K562 (cell line): ENCODE results near the gene ADGRG4. TPM values are rescaled to one million over a fixed set of nuclear protein-coding genes. Genes with fewer than 3 reads are reported as not detected.

Experiments used
- ATAC-seq: fragments of 200-7000 bp; cut with Tn5 transposase; 3 replicates; pipeline ENCODE4 v1.9.1; 2020; ENCODE audit warnings: moderate library complexity
- BruUV-seq: library from RNA; stranded (reverse); fragments of 400-500 nt; replicated peaks from 2 replicates; lab custom pipeline; 2021; lab: Mats Ljungman, UMichigan
- CTCF ChIA-PET: fragments of 300-600 bp; formaldehyde crosslinking; extraction: SDS; loops from one replicate; lab custom pipeline; 2021; ENCODE audit warnings: low intra/inter-chr PET ratio; lab: Yijun Ruan, JAX
- POLR2A ChIA-PET: fragments of 300-600, 350-650 bp; sonication (Branson Sonifier 250); formaldehyde crosslinking; extraction: SDS; loops from one replicate; lab custom pipeline; 2021; ENCODE audit warnings: antibody characterized with exemption, inconsistent platforms; lab: Yijun Ruan, JAX
- DNase-seq, 4 experiments: peaks; one replicate each; pipeline versions ENCODE4 v3.0.0 to v3.0.0-alpha.2; 2011 to 2018; ENCODE audit warnings: low spot score in 3 of 4, mixed read lengths in 3 of 4; ENCODE audit errors: extremely low read depth in 1 of 4
- FAIRE-seq: peaks from 2 replicates; lab custom pipeline; 2011; peaks lifted over from hg19 to GRCh38; lab: Jason Lieb, UNC
- H2AFZ ChIP-seq: 2 replicates; pipeline ENCODE4 v1.6.0; 2011; ENCODE audit warnings: low read depth, low read length, control low read depth, inconsistent platforms
- H3K27ac ChIP-seq: fragments of 200-600 bp; 3 replicates; pipeline ENCODE4 v1.8.0; 2011; ENCODE audit warnings: low read depth, mild to moderate bottlenecking, control low read depth, inconsistent platforms, low read length, moderate library complexity, mixed read lengths; ENCODE audit errors: extremely low read depth
- H3K27me3 ChIP-seq, 2 experiments: fragments of 300-600 bp in 1 of 2; 2 replicates in 1 of 2; 3 replicates in 1 of 2; pipeline versions ENCODE4 v1.6.0 to v1.8.0; 2011; ENCODE audit warnings: inconsistent platforms in 2 of 2, low read length in 2 of 2, mild to moderate bottlenecking in 1 of 2, mixed read lengths in 1 of 2, moderate library complexity in 1 of 2; ENCODE audit not compliant: control insufficient read depth in 2 of 2, insufficient read depth in 2 of 2
- H3K36me3 ChIP-seq: fragments of 300-600 bp; 3 replicates; pipeline ENCODE4 v1.8.0; 2011; ENCODE audit warnings: mild to moderate bottlenecking, low read length, inconsistent platforms; ENCODE audit not compliant: control insufficient read depth, insufficient read depth
- H3K4me1 ChIP-seq, 2 experiments: fragments of 200-600 bp in 1 of 2; replicated peaks in 1 of 2; 2 replicates in 1 of 2; 3 replicates in 1 of 2; pipeline versions ENCODE4 v1.5.1 to v1.8.0; 2011; ENCODE audit warnings: inconsistent platforms in 2 of 2, low read length in 2 of 2, mild to moderate bottlenecking in 1 of 2, mixed read lengths in 1 of 2, moderate library complexity in 1 of 2; ENCODE audit not compliant: control insufficient read depth in 2 of 2, insufficient read depth in 2 of 2
- H3K4me2 ChIP-seq: 2 replicates; pipeline ENCODE4 v1.6.1; 2011; ENCODE audit warnings: low read length, control low read depth, inconsistent platforms, mixed read lengths; ENCODE audit not compliant: insufficient read depth
- H3K4me3 ChIP-seq: fragments of 200-600 bp; sonication (generic), shearing (Covaris generic); 2 replicates; pipeline ENCODE4 v1.5.1; 2016; ENCODE audit warnings: control low read depth, inconsistent platforms
- H3K79me2 ChIP-seq: fragments of 200-600 bp; 3 replicates; pipeline ENCODE4 v1.8.0; 2011; ENCODE audit warnings: low read length, inconsistent platforms; ENCODE audit not compliant: control insufficient read depth, insufficient read depth
- H3K9ac ChIP-seq, 2 experiments: 2 replicates each; pipeline versions ENCODE4 v1.6.0 to v1.6.1; 2011; ENCODE audit warnings: low read depth in 2 of 2, low read length in 2 of 2, control low read depth in 1 of 2, inconsistent platforms in 1 of 2, mild to moderate bottlenecking in 1 of 2, mixed read lengths in 1 of 2; ENCODE audit not compliant: insufficient read depth in 1 of 2
- H3K9me1 ChIP-seq: one replicate; pipeline ENCODE4 v1.6.0; 2011; ENCODE audit warnings: inconsistent platforms, mild to moderate bottlenecking, low read length, moderate library complexity; ENCODE audit not compliant: control insufficient read depth, insufficient read depth
- H3K9me3 ChIP-seq: replicated peaks from 2 replicates; pipeline ENCODE4 v1.5.1; 2011; ENCODE audit warnings: low read depth, low read length, inconsistent platforms; ENCODE audit not compliant: control insufficient read depth, insufficient read depth
- H4K20me1 ChIP-seq: replicated peaks from 2 replicates; pipeline ENCODE4 v1.6.1; 2011; ENCODE audit warnings: low read length, inconsistent platforms, mixed read lengths; ENCODE audit not compliant: control insufficient read depth, insufficient read depth
- CBX8 ChIP-seq: fragments of 200-600 bp; sonication (generic); IDR thresholded peaks from 2 replicates; pipeline ENCODE4 v1.6.1; 2012; ENCODE audit warnings: borderline replicate concordance, mixed run types, low read depth, mild to moderate bottlenecking, moderate library complexity, mixed read lengths, low read length, control low read depth, inconsistent platforms; ENCODE audit not compliant: poor library complexity, severe bottlenecking; ENCODE audit errors: extremely low read depth
- ERF ChIP-seq: fragments of 450-650 bp; formaldehyde crosslinking; IDR thresholded peaks from 2 replicates; pipeline ENCODE4 v1.4.0; 2020; ENCODE audit warnings: mild to moderate bottlenecking, mixed read lengths
- FOXO4 ChIP-seq: fragments of 450-650 bp; formaldehyde crosslinking; IDR thresholded peaks from 2 replicates; pipeline ENCODE4 v1.4.0; 2020; ENCODE audit warnings: mild to moderate bottlenecking, moderate library complexity
- GATAD2A ChIP-seq: fragments of 450-650 bp; IDR thresholded peaks from 2 replicates; pipeline ENCODE4 v1.6.1; 2017
- KLF10 ChIP-seq: fragments of 250-450 bp; sonication (Bioruptor Pico); IDR thresholded peaks from 2 replicates; pipeline ENCODE4 v1.6.1; 2021; ENCODE audit warnings: matching md5 sums
- MCM2 ChIP-seq: fragments of 450-650 bp; IDR thresholded peaks from 2 replicates; pipeline ENCODE4 v1.6.1; 2017; ENCODE audit warnings: low read depth, mild to moderate bottlenecking
- POLR3A ChIP-seq: IDR thresholded peaks from 2 replicates; pipeline ENCODE4 v1.6.1; 2011; ENCODE audit warnings: borderline replicate concordance, mild to moderate bottlenecking, moderate library complexity; ENCODE audit not compliant: insufficient read length, insufficient read depth; ENCODE audit errors: extremely low read depth
- PYGO2 ChIP-seq: fragments of 450-650 bp; IDR thresholded peaks from 2 replicates; pipeline ENCODE4 v1.6.1; 2016; ENCODE audit warnings: mild to moderate bottlenecking, missing genetic modification characterization, moderate library complexity, missing compliant biosample characterization
- SAP30 ChIP-seq: fragments of 200-600 bp; sonication (generic); IDR thresholded peaks from 2 replicates; pipeline ENCODE4 v1.6.1; 2012; ENCODE audit warnings: borderline replicate concordance, low read depth, mild to moderate bottlenecking, moderate library complexity, low read length, control low read depth, inconsistent platforms; ENCODE audit not compliant: insufficient read depth, poor library complexity, severe bottlenecking
- SNRNP70 ChIP-seq: fragments of 200-400 bp; formaldehyde crosslinking; optimal IDR thresholded peaks from 2 replicates; pipeline ENCODE3; 2017; ENCODE audit warnings: low read depth, low read length
- ZNF280A ChIP-seq: fragments of 450-650 bp; IDR thresholded peaks from 2 replicates; pipeline ENCODE4 v1.6.1; 2018; ENCODE audit warnings: mild to moderate bottlenecking, low read depth; ENCODE audit not compliant: partially characterized antibody
- WGBS: fragments of 100-300 bp; shearing (Covaris generic); methylation state at CpG from one replicate; pipeline ENCODE4 v1.1.6; 2016; ENCODE audit warnings: low coverage, mixed read lengths; ENCODE audit not compliant: insufficient coverage; ENCODE audit errors: missing lambda C conversion rate; 5-methylcytosine and 5-hydroxymethylcytosine counted together
- in situ Hi-C: fragments of 300-500 bp; cut with MboI; formaldehyde crosslinking; loops from 4 replicates; pipeline ENCODE4 v1.15.0; 2018; ENCODE audit warnings: inconsistent platforms, mixed read lengths
- intact Hi-C: fragments of 100-400 bp; cut with micrococcal nuclease; formaldehyde crosslinking; loops from 2 replicates; pipeline ENCODE4 v1.14.2; 2022
- polyA plus RNA-seq, 8 experiments: library from polyadenylated mRNA; depleted of rRNA in 4 of 8; stranded (reverse) in 5 of 8; unstranded in 3 of 8; fragments of >200 nt; fragmentation: Nextera tagmentation in 2 of 8; fragmentation: Illumina TruSeq in 1 of 8; extraction: Ambion mirVana in 2 of 8; extraction: Trizol in 1 of 8; gene quantifications; 2 replicates each; pipeline versions ENCODE4 v1.2.1 to v1.2.3, GENCODE V29; 2011 to 2014; ENCODE audit warnings: inconsistent platforms in 1 of 8, missing spikeins in 1 of 8
- total RNA-seq, 7 experiments: library from RNA; depleted of rRNA in 6 of 7; stranded (reverse); fragments of >200 nt in 6 of 7; fragmentation: Illumina TruSeq in 2 of 7; extraction: Trizol in 2 of 7; gene quantifications; 2 replicates each; pipeline versions ENCODE4 v1.2.1 to v1.2.3, GENCODE V29; 2011 to 2021; ENCODE audit warnings: low replicate concordance in 1 of 7

The ADGRG4 gene
- total and polyA plus RNA-seq, 9 of the 15 experiments (the other 6 are each of a cell fraction or from before 2014, with no cell fraction given): not detected

GRCh38 chrX:136405126-136405525, 104.4 kb downstream of the ADGRG4 start:
- FAIRE-seq: no peak
- no peaks in the 10 kb centered on the region for H3K9me3 ChIP-seq
- no peak for DNase-seq
- peak; percentile 44 for TF ChIP-seq CBX8
- TF ChIP-seq MCM2: no peak
- in situ Hi-C loops (no loop called here), intact Hi-C loops (loop anchor here (10.0 kb wide), 1 partner anchor 170 kb away; no protein-coding TSS in a partner anchor)
- no TSS peak for BruUV-seq
- no peak overlapping the region for H3K4me2 ChIP-seq
- WGBS: 0% methylated on average over 6 of the region's 8 CpGs
- H3K36me3 ChIP-seq: no peaks in the 10 kb centered on the region
- ChIA-PET CTCF (no interaction called here), POLR2A (interaction anchor here (0.5 kb wide), 1 partner anchor 1159 kb away, joined by 3 read pairs; no protein-coding TSS in a partner anchor)
- no peak overlapping the region for H3K27ac ChIP-seq
- no peak overlapping the region for H3K9ac ChIP-seq
- H3K27me3 ChIP-seq: peaks cover 0 to 3% of the 10 kb centered on the region in 2 experiments; a peak in 2 of 5 replicates
- no peaks in the 10 kb centered on the region for H3K79me2 ChIP-seq
- H3K4me3 ChIP-seq: no peak overlapping the region
- H2AFZ ChIP-seq: no peak overlapping the region
- ATAC-seq: no peak
- no peaks in the 10 kb centered on the region for H3K4me1 ChIP-seq
- H4K20me1 ChIP-seq: no peaks in the 10 kb centered on the region
- no peaks in the 10 kb centered on the region for H3K9me1 ChIP-seq

GRCh38 chrX:136417806-136418205, 117.0 kb downstream of the ADGRG4 start:
- CTCF ChIA-PET: no interaction called here
- Histone ChIP-seq H3K4me3 (no peak overlapping the region), H4K20me1 (no peaks in the 10 kb centered on the region), H3K9me3 (no peaks in the 10 kb centered on the region), H3K9me1 (no peaks in the 10 kb centered on the region), H3K4me2 (no peak overlapping the region), H3K79me2 (no peaks in the 10 kb centered on the region), H3K27me3 (no peaks in the 10 kb centered on the region), H2AFZ (no peak overlapping the region), H3K9ac (no peak overlapping the region), H3K36me3 (no peaks in the 10 kb centered on the region), H3K4me1 (no peaks in the 10 kb centered on the region; a peak in 1 of 5 replicates), H3K27ac (no peak overlapping the region)
- DNase-seq: no peak
- no peak for ATAC-seq
- 0% methylated on average over 2 of the region's 2 CpGs for WGBS
- POLR2A ChIA-PET: no interaction called here
- no peak for FAIRE-seq
- in situ Hi-C loops: no loop called here
- intact Hi-C loops: no loop called here
- BruUV-seq: no TSS peak
- TF ChIP-seq ERF (CRISPR knock-in tag) (no peak), ZNF280A (no peak), PYGO2 (tag) (no peak), FOXO4 (CRISPR knock-in tag) (no peak), SAP30 (no peak), KLF10 (CRISPR knock-in tag) (no peak), GATAD2A (no peak), SNRNP70 (no peak), POLR3A (no peak)
